Activated T-helper 1 cell treated with anti-CD3 and anti-CD28 coated beads, Interleukin-2, amount 50 U/mL, for 16 hours (primary cell): ENCODE results near the gene RRH.
"Not testable (repeated sequence)": the region's sequence is repeated elsewhere in the genome, so short reads cannot be mapped to it uniquely, and the experiment has no call there.

ENCODE experiments used
- DNase-seq, 2 donors: peaks; one replicate each; pipeline ENCODE4 v3.0.0-alpha.2; 2020; ENCODE audit warnings: low read depth in 1 of 2, low spot score in 1 of 2

The RRH gene

GRCh38 chr4:109846395-109847098 lies 18.8 kb downstream of the RRH start:
- DNase-seq = no peak

- DNase-seq = no peak
Observed at GRCh38 chr4:109847896-109848442, 20.2 kb downstream of the RRH start, which contains the start of gene LRIT3. TSS of gene LRIT3 (plus strand) at chr4:109848107. CDS start at chr4:109848202, 95 bp downstream.

- no peak for DNase-seq
Observed at GRCh38 chr4:109848501-109848900, 20.7 kb downstream of the RRH start.

GRCh38 chr4:109850601-109851000 lies 22.8 kb downstream of the RRH start:
- no peak for DNase-seq

GRCh38 chr4:109859426-109860300 lies 31.9 kb downstream of the RRH start:
- DNase-seq = not testable (repeated sequence)

GRCh38 chr4:109861271-109861670 lies 33.5 kb downstream of the RRH start:
- no peak for DNase-seq

- no peak for DNase-seq
Observed at GRCh38 chr4:109861916-109862511, 34.2 kb downstream of the RRH start.

- DNase-seq = no peak
Observed at GRCh38 chr4:109864134-109864533, 36.4 kb downstream of the RRH start.

- DNase-seq = no peak
Observed at GRCh38 chr4:109870061-109870460, 42.3 kb downstream of the RRH start.

- no peak for DNase-seq
Observed at GRCh38 chr4:109872065-109872464, 44.3 kb downstream of the RRH start.

GRCh38 chr4:109872950-109873656 lies 45.3 kb downstream of the RRH start:
- no peak for DNase-seq

GRCh38 chr4:109873791-109874514 lies 46.2 kb downstream of the RRH start:
- no peak for DNase-seq

- DNase-seq = no peak
Observed at GRCh38 chr4:109875106-109875505, 47.3 kb downstream of the RRH start.

GRCh38 chr4:109875553-109875952 lies 47.8 kb downstream of the RRH start:
- DNase-seq = not testable (repeated sequence)

- DNase-seq = no peak
Observed at GRCh38 chr4:109876634-109877265, 49.0 kb downstream of the RRH start.

GRCh38 chr4:109877400-109877799 lies 49.6 kb downstream of the RRH start:
- DNase-seq = no peak

- DNase-seq = no peak
Observed at GRCh38 chr4:109878355-109878754, 50.6 kb downstream of the RRH start.

- no peak for DNase-seq
Observed at GRCh38 chr4:109879081-109879480, 51.3 kb downstream of the RRH start.

- DNase-seq = no peak
Observed at GRCh38 chr4:109879636-109880314, 52.0 kb downstream of the RRH start.
